HFF-Myc (cell line): ENCODE data around the gene RUNX1.

Experiments used
- DNase-seq: peaks from one replicate; pipeline ENCODE4 v3.0.0-alpha.2; 2011; ENCODE audit warnings: low read depth; ENCODE audit errors: extremely low read depth
- H3K4me3 ChIP-seq: replicated peaks from 2 replicates; pipeline ENCODE4 v1.5.1; 2011; ENCODE audit warnings: low read depth, mild to moderate bottlenecking, control low read depth, low read length
- CTCF ChIP-seq: IDR thresholded peaks from 2 replicates; pipeline ENCODE4 v1.5.1; 2012; ENCODE audit warnings: mild to moderate bottlenecking, low read depth, low read length, control low read depth; ENCODE audit errors: missing control alignments

Gene RUNX1

GRCh38 chr21:34877485-34878128 lies 171.5 kb downstream of the RUNX1 start:
- no peak for DNase-seq

GRCh38 chr21:34875830-34876229 lies 173.3 kb downstream of the RUNX1 start:
- DNase-seq: no peak
- no peak for TF ChIP-seq CTCF
- H3K4me3 ChIP-seq: no peak overlapping the region

More at GRCh38 chr21:34877485-34878128, 171.5 kb downstream of the RUNX1 start:
- H3K4me3 ChIP-seq: no peak overlapping the region
- TF ChIP-seq CTCF: no peak

GRCh38 chr21:34874684-34875513 lies 174.2 kb downstream of the RUNX1 start:
- DNase-seq: no peak
- no peak overlapping the region for H3K4me3 ChIP-seq
- TF ChIP-seq CTCF: no peak

- DNase-seq: no peak
- H3K4me3 ChIP-seq: no peak overlapping the region
- no peak for TF ChIP-seq CTCF
Observed at GRCh38 chr21:34871026-34871908, 177.8 kb downstream of the RUNX1 start.

GRCh38 chr21:34870246-34870645 lies 178.9 kb downstream of the RUNX1 start:
- DNase-seq: no peak
- no peak overlapping the region for H3K4me3 ChIP-seq
- no peak for TF ChIP-seq CTCF

- TF ChIP-seq CTCF: no peak
- H3K4me3 ChIP-seq: no peak overlapping the region
- no peak for DNase-seq
Observed at GRCh38 chr21:34869545-34869944, 179.6 kb downstream of the RUNX1 start.
